Activated T-cell treated with anti-CD3 and anti-CD28 coated beads for 4 hours (primary cell): Measurements from ENCODE around the gene METTL23.
"Not testable (repeated sequence)": the region's sequence is repeated elsewhere in the genome, so short reads cannot be mapped to it uniquely, and the experiment has no call there.

Experiments
- DNase-seq: peaks from one replicate; pipeline ENCODE4 v3.0.0-alpha.2; 2020

The METTL23 gene

GRCh38 chr17:76695059-76695831 lies 31.4 kb upstream of the METTL23 start:
- no peak for DNase-seq

DNA sequence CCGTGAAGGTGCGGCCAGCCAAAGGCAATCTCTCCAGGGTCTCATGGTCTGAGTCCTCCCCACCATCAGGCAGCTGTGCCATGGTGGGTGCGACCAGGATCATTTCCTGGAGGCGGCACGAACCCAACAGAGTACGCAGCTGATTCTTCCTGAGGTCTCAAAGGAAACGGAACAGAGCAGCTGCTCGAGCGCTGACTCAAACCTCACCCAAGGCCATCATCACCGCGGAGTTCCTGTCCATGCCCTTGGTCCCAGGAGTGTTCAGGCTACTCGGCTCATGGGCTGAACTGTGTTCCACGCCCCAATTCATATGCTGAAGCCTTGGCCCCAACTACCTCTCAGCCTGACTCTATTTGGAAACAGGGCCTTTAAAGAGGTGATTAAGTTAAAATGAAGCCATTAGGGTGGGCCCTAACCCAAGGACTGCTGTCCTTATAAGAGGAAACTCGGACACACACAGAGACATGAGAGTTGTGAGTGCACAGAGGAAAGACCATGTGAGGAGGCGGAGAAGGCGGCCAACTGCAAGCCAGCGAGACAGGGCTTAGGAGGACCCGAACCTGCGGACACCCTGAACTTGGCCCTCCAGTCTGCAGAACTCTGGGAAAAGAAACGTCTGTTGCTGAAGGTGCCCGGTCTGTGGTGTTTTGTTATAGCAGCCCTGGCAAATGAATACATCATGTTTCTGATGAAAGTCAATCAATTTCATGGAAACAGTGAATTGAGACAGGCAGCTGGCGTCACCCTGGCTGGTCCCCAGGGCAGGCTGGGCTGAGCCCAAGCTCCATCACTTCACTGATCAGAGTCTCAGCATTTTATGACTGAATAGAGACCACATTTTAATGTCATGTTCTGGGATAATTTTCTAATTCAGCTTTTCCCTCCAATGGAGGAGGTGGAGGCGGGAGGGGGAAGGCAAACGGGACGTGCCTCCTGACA lies 29.6 kb upstream of the METTL23 start:
- no peak for DNase-seq

- DNase-seq, result no peak
These were observed 28.8 kb upstream of the METTL23 start for GRCh38 chr17:76697702-76698465.

- not testable (repeated sequence) for DNase-seq
These were observed 28.1 kb upstream of the METTL23 start for GRCh38 chr17:76698466-76698977.

GRCh38 chr17:76700270-76700616 lies 26.4 kb upstream of the METTL23 start:
- DNase-seq, result no peak

DNA sequence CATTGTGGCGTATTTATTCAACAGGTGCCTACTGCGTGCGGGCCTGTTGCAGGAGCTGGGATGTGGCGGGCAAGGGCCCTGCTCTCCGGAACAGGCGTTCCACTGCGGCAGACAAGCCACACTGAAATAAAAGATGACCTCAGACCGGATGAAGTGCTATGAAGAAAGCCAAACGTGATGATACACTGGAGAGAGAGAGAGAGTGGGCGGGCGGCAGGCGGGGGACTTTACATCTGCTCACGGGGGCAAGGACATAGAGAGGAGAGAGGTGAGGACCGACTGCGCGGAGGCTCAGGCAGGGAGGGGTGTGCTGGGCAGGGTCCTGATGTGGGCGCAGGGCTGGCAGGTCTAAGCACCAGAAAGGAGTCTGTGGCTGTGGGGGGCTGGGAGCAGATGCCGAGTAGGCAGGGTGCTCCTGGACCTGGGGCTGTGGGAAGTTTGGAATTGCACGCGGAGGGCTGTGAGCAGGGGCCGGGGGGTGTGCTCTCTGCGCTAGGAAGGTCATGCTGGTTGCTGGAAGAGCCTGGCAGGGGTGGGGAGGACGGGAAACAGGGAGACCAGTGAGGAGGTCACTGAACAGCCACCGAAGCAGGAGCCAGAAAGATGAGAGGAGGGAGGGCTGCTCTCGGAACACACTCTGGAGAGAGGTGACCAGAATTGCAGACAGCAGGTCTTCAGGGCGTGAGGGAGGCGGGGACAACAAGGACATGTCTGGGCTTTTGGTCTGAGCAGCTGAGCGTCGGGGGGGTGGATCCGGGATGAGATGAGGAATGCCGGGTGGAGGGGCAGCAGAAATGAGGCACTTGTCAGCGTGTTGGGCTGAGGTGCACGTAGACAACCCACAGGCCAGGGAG lies 25.8 kb upstream of the METTL23 start:
- DNase-seq, result no peak

- DNase-seq, result no peak
These were observed 25.1 kb upstream of the METTL23 start for GRCh38 chr17:76701471-76701967.

DNA sequence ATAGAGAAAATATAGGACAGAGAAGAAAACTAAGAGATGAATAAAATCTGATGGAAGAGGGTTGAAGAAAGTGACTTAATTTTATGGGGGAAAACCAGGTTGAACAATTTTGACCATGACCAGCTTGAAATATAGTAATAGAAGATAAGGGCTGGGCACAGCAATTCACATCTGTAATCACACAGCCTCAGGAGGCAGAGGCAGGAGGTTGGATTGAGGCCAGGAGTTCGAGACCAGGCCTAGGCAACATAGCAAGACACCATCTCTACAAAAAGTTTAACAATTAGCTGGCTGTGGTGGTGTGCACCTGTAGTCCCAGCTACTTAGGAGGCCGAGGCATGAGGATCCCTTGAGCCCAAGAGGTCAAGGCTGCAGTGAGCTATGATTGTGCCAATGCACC lies 24.6 kb upstream of the METTL23 start:
- no peak for DNase-seq

GRCh38 chr17:76702941-76703637 lies 23.6 kb upstream of the METTL23 start:
- no peak for DNase-seq

- no peak for DNase-seq
These were observed 21.8 kb upstream of the METTL23 start for GRCh38 chr17:76704805-76705204.

DNA sequence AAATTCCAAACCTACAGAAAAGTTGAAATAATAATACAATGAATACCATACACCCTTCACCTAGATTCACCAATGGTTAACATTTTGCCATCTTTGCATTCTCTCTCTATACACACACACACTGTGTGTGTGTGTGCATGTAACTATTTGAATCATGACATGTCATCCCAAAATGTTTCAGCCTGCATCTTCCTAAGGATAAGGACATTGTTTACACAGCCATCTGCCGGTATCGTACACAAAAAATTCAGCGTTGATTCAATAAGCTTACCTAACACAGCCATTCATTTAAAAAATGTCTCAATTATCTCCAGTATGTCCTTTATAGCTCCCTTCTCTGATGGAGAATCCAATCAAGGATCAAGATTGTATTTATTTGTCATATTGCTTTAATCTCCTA lies 19.8 kb upstream of the METTL23 start:
- no peak for DNase-seq

DNA sequence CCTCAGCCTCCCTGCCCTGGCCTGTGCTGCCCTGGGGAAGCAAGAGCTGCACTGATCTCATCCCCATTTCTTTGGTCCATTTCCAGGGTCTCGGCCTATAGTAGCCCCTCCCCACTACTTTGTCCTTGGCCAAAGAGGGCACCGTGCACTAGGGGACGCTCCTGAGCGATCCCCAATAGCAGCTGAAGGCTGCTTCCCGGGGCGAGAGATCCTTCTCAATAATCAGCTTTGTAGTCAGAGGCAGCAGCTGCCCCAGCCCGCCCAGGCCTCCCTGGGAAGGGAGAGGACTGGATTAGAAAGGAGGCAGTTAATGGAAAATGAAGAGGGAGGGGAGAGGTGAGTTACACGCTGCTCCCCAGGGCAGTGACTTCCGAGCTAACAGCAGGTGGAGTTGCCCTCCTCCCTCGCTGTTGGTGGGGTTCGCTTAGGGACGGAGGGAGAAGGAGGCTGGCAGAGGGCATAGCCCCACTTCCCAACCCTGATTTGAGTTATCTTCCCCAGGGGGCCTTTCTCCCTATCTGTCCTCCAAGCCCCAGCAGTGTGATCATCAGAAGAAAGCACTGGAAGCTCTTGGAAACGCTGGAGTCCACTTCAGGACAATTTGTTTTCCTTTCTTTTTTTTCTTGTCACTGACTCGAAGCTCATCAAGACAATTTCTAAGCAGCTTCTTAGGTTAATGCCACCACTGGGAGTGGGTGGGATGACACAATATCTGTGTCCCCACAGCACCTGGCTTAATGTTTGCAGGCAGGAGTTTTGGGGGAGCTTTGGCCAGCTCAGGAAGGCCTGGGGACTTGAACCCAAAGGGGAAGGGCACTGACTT lies 18.4 kb upstream of the METTL23 start:
- DNase-seq, result no peak

- no peak for DNase-seq
These were observed 17.3 kb upstream of the METTL23 start for GRCh38 chr17:76709077-76709950.

GRCh38 chr17:76709951-76710862 lies 16.4 kb upstream of the METTL23 start:
- not testable (repeated sequence) for DNase-seq

GRCh38 chr17:76710863-76711611 lies 15.6 kb upstream of the METTL23 start, which contains the start of gene MXRA7:
Gene MXRA7, minus strand, starts transcription at chr17:76710965. Its CDS starts 19 bp downstream, at chr17:76710946.
- DNase-seq, result peak; percentile 38

GRCh38 chr17:76712321-76712720 lies 14.3 kb upstream of the METTL23 start:
- not testable (repeated sequence) for DNase-seq

DNA sequence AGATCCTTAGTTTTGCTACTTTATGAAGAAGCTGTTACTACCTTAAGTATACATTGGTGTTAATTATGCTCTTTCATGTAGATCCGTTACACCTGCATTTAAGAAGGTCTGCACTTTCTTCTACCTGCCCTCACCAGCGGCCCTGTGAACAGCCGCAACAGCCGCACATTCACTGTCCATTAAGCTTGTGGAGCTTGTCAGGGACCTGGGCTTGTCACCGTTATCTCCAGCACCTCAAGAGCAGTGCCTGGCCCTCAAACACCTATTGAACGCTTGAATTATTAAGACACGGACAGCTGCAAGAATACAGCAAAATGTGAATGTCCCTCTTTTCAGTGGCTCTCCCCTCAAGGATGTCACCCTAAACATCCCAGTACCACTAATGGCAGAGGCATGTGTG lies 12.9 kb upstream of the METTL23 start:
- no peak for DNase-seq
